ENCODE results near the gene KRTAP21-1. TPM values are rescaled to one million over a fixed set of nuclear protein-coding genes. Genes with fewer than 3 reads are reported as not detected.

Gene KRTAP21-1
- total RNA-seq, 1 experiment from 2014 or later: not detected

GRCh38 chr21:30713766-30714165, 41.5 kb downstream of the KRTAP21-1 start:
- Histone ChIP-seq H4K5ac (ENCODE audit: insufficient read length, low read depth, low read length) (no peak overlapping the region), H4K20me1 (ENCODE audit: control insufficient read depth, insufficient read depth, insufficient read length) (no peaks in the 10 kb centered on the region), H3K79me2 (ENCODE audit: insufficient read depth, low read length) (no peaks in the 10 kb centered on the region), H3K27me3 (ENCODE audit: insufficient read depth, low read length) (no peaks in the 10 kb centered on the region), H3K9ac (ENCODE audit: extremely low read depth, insufficient read length, low read length) (no peak overlapping the region), H2BK5ac (ENCODE audit: insufficient read length, low read length) (no peak overlapping the region), H3K4me1 (ENCODE audit: insufficient read depth, low read length) (no peaks in the 10 kb centered on the region), H3K18ac (ENCODE audit: insufficient read length, low read depth, low read length) (no peak overlapping the region), H3K4ac (ENCODE audit: low read depth, low read length) (no peak overlapping the region), H3K79me1 (ENCODE audit: insufficient read depth, low read depth, low read length, poor library complexity, severe bottlenecking) (no peaks in the 10 kb centered on the region), H2BK20ac (ENCODE audit: low read depth, low read length, poor library complexity, severe bottlenecking) (no peak overlapping the region), H3K9me3 (ENCODE audit: control insufficient read depth, low read depth, low read length) (no peaks in the 10 kb centered on the region), H2BK15ac (ENCODE audit: low read depth, low read length) (no peak overlapping the region), H4K91ac (ENCODE audit: insufficient read length, low read depth, low read length) (no peak overlapping the region), H3K23me2 (ENCODE audit: insufficient read length, low read depth, low read length, poor library complexity, severe bottlenecking) (no peaks in the 10 kb centered on the region), H3K56ac (ENCODE audit: insufficient read length, low read depth, low read length) (no peak overlapping the region), H3T11ph (ENCODE audit: low read length) (no peak overlapping the region), H4K8ac (replicated peaks; ENCODE audit: insufficient read length, low read depth, low read length) (no peak overlapping the region), H2AK5ac (ENCODE audit: insufficient read length, low read length) (no peak overlapping the region), H3K4me2 (ENCODE audit: insufficient read depth, insufficient read length, low read length) (no peak overlapping the region), H2BK12ac (ENCODE audit: insufficient read length, low read depth, low read length) (no peak overlapping the region), H3K27ac (ENCODE audit: insufficient read length, low read depth, low read length) (no peak overlapping the region), H3K23ac (ENCODE audit: insufficient read length, low read depth, low read length) (no peak overlapping the region), H2AFZ (ENCODE audit: low read length) (no peak overlapping the region), H2BK120ac (ENCODE audit: low read depth, low read length, poor library complexity, severe bottlenecking) (no peak overlapping the region), H3K14ac (ENCODE audit: insufficient read depth, low read length) (no peak overlapping the region)
- H3K27ac Mint-ChIP-seq: no peak overlapping the region
- no peaks in the 10 kb centered on the region for H3K4me1 Mint-ChIP-seq
- no peak overlapping the region for H3K4me3 Mint-ChIP-seq
- DNase-seq: no peak
- WGBS (ENCODE audit: extremely low coverage, insufficient read length, low lambda C conversion rate): no CpG with 5 or more reads among the region's 3 CpGs
- H3K27me3 Mint-ChIP-seq (ENCODE audit: low read depth): peaks cover under 1% of the 10 kb centered on the region; the same call in 1 of the 2 replicates
- TF ChIP-seq CTCF (conservative IDR thresholded peaks at IDR 0.05): no peak
- peaks cover 0 to 17% (median 0%) of the 10 kb centered on the region in 3 experiments; a peak in 3 of 7 replicates for H3K36me3 Mint-ChIP-seq (ENCODE audit: insufficient read depth in 1 of 3, low read depth in 3 of 3)
- peaks cover 5 to 20% of the 10 kb centered on the region in 2 experiments for H3K9me3 Mint-ChIP-seq
